A549 (cell line): ENCODE measurements around the gene TBC1D22A. TPM values are rescaled to one million over a fixed set of nuclear protein-coding genes. Genes with fewer than 3 reads are reported as not detected.

Experiments used
- ATAC-seq, 2 experiments: fragments of 200-7000 bp in 1 of 2; fragments of >200 bp in 1 of 2; cut with Nextera tagmentation in 1 of 2; cut with Tn5 transposase in 1 of 2; 3 replicates each; pipeline versions ENCODE4 v1.8.0 to v1.9.1; 2018 to 2020; ENCODE audit warnings: mild to moderate bottlenecking in 1 of 2, moderate library complexity in 1 of 2
- CTCF ChIA-PET: fragments of 300-600 bp; sonication (Branson Sonifier 250); formaldehyde crosslinking; extraction: SDS; loops from one replicate; lab custom pipeline; 2021; ENCODE audit warnings: antibody characterized with exemption, inconsistent platforms; lab: Yijun Ruan, JAX
- POLR2A ChIA-PET: fragments of 350-600 bp; formaldehyde crosslinking; extraction: SDS; loops from one replicate; lab custom pipeline; 2021; ENCODE audit warnings: antibody characterized with exemption, inconsistent platforms; lab: Yijun Ruan, JAX
- DNase-seq, 2 experiments: peaks; one replicate each; pipeline versions ENCODE4 v3.0.0 to v3.0.0-alpha.2; 2011 to 2016; ENCODE audit warnings: low read depth in 1 of 2, low spot score in 1 of 2
- FAIRE-seq: peaks from 2 replicates; lab custom pipeline; 2011; peaks lifted over from hg19 to GRCh38; lab: Jason Lieb, UNC
- H3K27ac ChIP-seq, 2 experiments: fragments of >200 bp; sonication (Bioruptor Twin); formaldehyde crosslinking; 3 replicates each; pipeline ENCODE4 v1.5.1; 2016 to 2017
- H3K4me1 ChIP-seq: fragments of >200 bp; sonication (Bioruptor Twin); formaldehyde crosslinking; 3 replicates; pipeline ENCODE4 v1.6.1; 2016
- H3K4me2 ChIP-seq: fragments of >200 bp; sonication (Bioruptor Twin); formaldehyde crosslinking; 3 replicates; pipeline ENCODE4 v1.6.1; 2016
- H3K4me3 ChIP-seq: fragments of >200 bp; sonication (Bioruptor Twin); formaldehyde crosslinking; 3 replicates; pipeline ENCODE4 v1.5.1; 2016
- H3K9me3 ChIP-seq: fragments of >200 bp; sonication (Bioruptor Twin); formaldehyde crosslinking; 3 replicates; pipeline ENCODE4 v1.6.1; 2016
- CBX2 ChIP-seq: fragments of 200-600 bp; sonication (generic); IDR thresholded peaks from 2 replicates; pipeline ENCODE4 v1.6.1; 2016; ENCODE audit warnings: low read depth, mild to moderate bottlenecking, borderline replicate concordance
- CHD4 ChIP-seq: fragments of 200-600 bp; sonication (generic); IDR thresholded peaks from 2 replicates; pipeline ENCODE4 v1.6.1; 2016; ENCODE audit warnings: antibody characterized with exemption, mild to moderate bottlenecking, borderline replicate concordance
- EP300 ChIP-seq, 2 experiments: fragments of >200 bp; sonication (Bioruptor Twin); formaldehyde crosslinking; IDR thresholded peaks; 2 replicates in 1 of 2; 3 replicates in 1 of 2; pipeline ENCODE4 v1.6.1; 2016 to 2017
- HDAC2 ChIP-seq: fragments of 200-600 bp; sonication (generic); IDR thresholded peaks from 2 replicates; pipeline ENCODE4 v1.6.1; 2016
- JUN ChIP-seq, 2 experiments: fragments of >200 bp; sonication (Bioruptor Twin); formaldehyde crosslinking; IDR thresholded peaks; 2 replicates in 1 of 2; 3 replicates in 1 of 2; pipeline ENCODE4 v1.6.1; 2016 to 2017
- JUNB ChIP-seq: fragments of >200 bp; sonication (Bioruptor Twin); formaldehyde crosslinking; IDR thresholded peaks from 2 replicates; pipeline ENCODE4 v1.6.1; 2016
- KDM5A ChIP-seq: fragments of 200-600 bp; sonication (generic); IDR thresholded peaks from 2 replicates; pipeline ENCODE4 v1.6.1; 2016; ENCODE audit warnings: antibody characterized with exemption, mild to moderate bottlenecking
- NFE2L2 ChIP-seq: fragments of 150-350 bp; conservative IDR thresholded peaks from 2 replicates; pipeline ENCODE4 v1.6.1; 2014; ENCODE audit warnings: low read length
- PHF8 ChIP-seq: fragments of 200-600 bp; sonication (generic); IDR thresholded peaks from 2 replicates; pipeline ENCODE4 v1.6.1; 2016; ENCODE audit warnings: low read depth, mild to moderate bottlenecking, antibody characterized with exemption, moderate library complexity, borderline replicate concordance
- POLR2AphosphoS2 ChIP-seq: conservative IDR thresholded peaks from 2 replicates; pipeline ENCODE4 v1.6.1; 2012; ENCODE audit warnings: low read length, improper control_type of control experiment, inconsistent platforms
- RARB ChIP-seq: fragments of 250-450 bp; sonication (Bioruptor Pico); IDR thresholded peaks from 2 replicates; pipeline ENCODE4 v1.8.0; 2021; ENCODE audit warnings: mild to moderate bottlenecking, moderate library complexity
- RFX5 ChIP-seq: fragments of 450-650 bp; IDR thresholded peaks from 2 replicates; pipeline ENCODE4 v1.7.1; 2014; ENCODE audit warnings: antibody characterized with exemption, mild to moderate bottlenecking, moderate library complexity
- TFCP2L1 ChIP-seq: fragments of 250-450 bp; sonication (Bioruptor Pico); IDR thresholded peaks from 2 replicates; pipeline ENCODE4 v1.5.0; 2021; ENCODE audit warnings: mild to moderate bottlenecking
- ZSCAN20 ChIP-seq: fragments of 250-450 bp; sonication (Bioruptor Pico); IDR thresholded peaks from 2 replicates; pipeline ENCODE4 v1.8.0; 2022; ENCODE audit warnings: mild to moderate bottlenecking, moderate library complexity
- WGBS: methylation state at CpG from one replicate; pipeline ENCODE4 v1.1.6; 2017; ENCODE audit errors: missing lambda C conversion rate; 5-methylcytosine and 5-hydroxymethylcytosine counted together
- polyA plus RNA-seq, 4 experiments: library from polyadenylated mRNA; depleted of rRNA in 3 of 4; stranded (reverse); fragments of >200 nt; fragmentation: RNase III in 1 of 4; extraction: RNeasy Plus Mini Kit Qiagen cat#74134 plus additional on column Dnase treatment in 1 of 4; gene quantifications; 2 replicates in 3 of 4; 3 replicates in 1 of 4; pipeline ENCODE4 v1.2.3, GENCODE V29; 2011 to 2017
- TF ChIP-seq, protein P1 (sequence below): fragments of 250-450 bp; sonication (Bioruptor Pico); IDR thresholded peaks from 2 replicates; pipeline ENCODE4 v1.5.0; 2021; ENCODE audit warnings: mild to moderate bottlenecking, moderate library complexity, borderline replicate concordance
- TF ChIP-seq, protein P2 (sequence below): fragments of 200-600 bp; sonication (generic); IDR thresholded peaks from 2 replicates; pipeline ENCODE4 v1.6.1; 2016; ENCODE audit warnings: antibody characterized with exemption, mild to moderate bottlenecking, moderate library complexity
- TF ChIP-seq, protein P3 (sequence below): fragments of >200 bp; sonication (Bioruptor Twin); formaldehyde crosslinking; IDR thresholded peaks from 3 replicates; pipeline ENCODE4 v1.5.1; 2016
- TF ChIP-seq, protein P4 (sequence below): fragments of >200 bp; sonication (Bioruptor Twin); formaldehyde crosslinking; IDR thresholded peaks from 3 replicates; pipeline ENCODE4 v1.6.1; 2016
- TF ChIP-seq, protein P5 (sequence below): fragments of 150-350 bp; IDR thresholded peaks from 2 replicates; pipeline ENCODE4 v1.6.1; 2014; ENCODE audit warnings: low read depth, mild to moderate bottlenecking, low read length
- TF ChIP-seq, protein P6 (sequence below): IDR thresholded peaks from 2 replicates; pipeline ENCODE4 v1.6.1; 2012
- TF ChIP-seq, protein P7 (sequence below): fragments of 250-450 bp; sonication (Bioruptor Pico); IDR thresholded peaks from 2 replicates; pipeline ENCODE4 v1.5.0; 2020; ENCODE audit warnings: low read depth, mild to moderate bottlenecking, moderate library complexity

TBC1D22A gene
- polyA plus RNA-seq, 2 of the 4 experiments (the other 2 are of a cell fraction), result 8.9 to 10.8 TPM

DNA sequence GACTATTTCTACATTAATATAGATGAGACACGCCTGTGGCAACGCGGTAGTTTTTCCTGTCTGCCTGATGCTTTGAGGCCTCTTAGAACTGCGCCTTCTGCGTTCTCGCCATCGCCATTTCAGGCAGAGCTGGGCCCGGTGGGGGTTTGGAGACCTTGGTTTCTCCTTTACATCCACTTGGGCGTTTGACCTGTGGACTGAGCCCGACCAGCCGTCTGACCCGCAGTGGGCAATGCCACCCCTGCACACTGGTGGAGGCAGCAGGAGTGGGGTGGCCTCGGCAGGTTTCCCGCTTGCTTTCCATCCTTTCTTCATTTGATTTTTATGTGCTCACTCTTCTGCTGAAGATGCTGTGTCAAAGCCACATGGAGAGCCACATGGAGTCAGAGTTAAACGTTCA is 130.4 kb downstream of the TBC1D22A start:
- POLR2A ChIA-PET, result no interaction called here
- H3K4me2 ChIP-seq, result no peak overlapping the region
- no peak for FAIRE-seq
- H3K9me3 ChIP-seq, result no peaks in the 10 kb centered on the region
- DNase-seq, result no peak
- WGBS, result 86% methylated on average over 14 of the region's 15 CpGs
- no peak overlapping the region for H3K27ac ChIP-seq
- TF ChIP-seq PHF8 (no peak), POLR2AphosphoS2 (no peak)
- CTCF ChIA-PET, result no interaction called here
- no peak for ATAC-seq
- no peak overlapping the region for H3K4me3 ChIP-seq
- no peaks in the 10 kb centered on the region for H3K4me1 ChIP-seq

DNA sequence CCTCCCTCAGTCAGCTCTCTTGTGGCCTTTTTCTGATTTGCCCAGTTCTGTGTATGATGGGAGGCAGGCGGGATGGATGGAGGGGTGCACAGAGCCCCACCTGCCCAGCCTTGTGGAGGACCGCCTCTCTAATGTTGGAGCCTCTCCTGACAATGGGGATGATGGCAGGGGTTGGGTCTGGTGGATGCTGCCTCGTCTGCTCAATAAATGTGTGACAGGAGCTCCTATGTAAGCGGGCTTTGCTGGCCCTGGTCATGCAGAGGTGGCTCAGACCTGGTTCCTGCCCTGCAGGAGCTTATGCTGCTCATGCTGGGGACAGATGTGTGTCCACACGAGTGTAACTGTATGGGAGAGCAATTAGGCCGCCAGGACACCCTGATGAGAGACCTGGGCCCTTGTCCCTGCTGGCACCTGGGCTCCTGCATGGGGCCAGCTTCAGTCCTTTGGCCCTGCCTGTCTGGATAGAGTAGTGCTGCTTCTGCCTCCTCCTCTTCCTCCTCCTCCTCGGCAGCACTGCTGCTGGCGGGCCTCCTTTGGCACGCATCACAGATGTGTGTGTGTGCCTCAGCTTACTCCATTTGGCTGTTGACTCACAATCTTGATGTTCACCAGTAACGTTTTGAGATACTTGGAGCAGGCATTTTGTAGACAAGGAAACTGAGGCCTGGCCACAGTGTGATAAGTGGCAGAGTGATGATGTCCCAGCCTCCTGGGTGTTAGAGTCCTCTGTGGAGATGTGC is 131.0 kb downstream of the TBC1D22A start:
- H3K4me2 ChIP-seq, result no peak overlapping the region
- TF ChIP-seq HDAC2 (no peak), NFE2L2 (no peak), RFX5 (no peak), CHD4 (no peak), JUN (IDR thresholded peaks at IDR 0.05) (no peak), JUNB (no peak), EP300 (IDR thresholded peaks at IDR 0.05) (no peak), RARB (CRISPR knock-in tag) (no peak), KDM5A (no peak), TFCP2L1 (no peak), CBX2 (no peak), POLR2AphosphoS2 (no peak), ZSCAN20 (CRISPR knock-in tag) (no peak)
- TF ChIP-seq, protein P1, sequence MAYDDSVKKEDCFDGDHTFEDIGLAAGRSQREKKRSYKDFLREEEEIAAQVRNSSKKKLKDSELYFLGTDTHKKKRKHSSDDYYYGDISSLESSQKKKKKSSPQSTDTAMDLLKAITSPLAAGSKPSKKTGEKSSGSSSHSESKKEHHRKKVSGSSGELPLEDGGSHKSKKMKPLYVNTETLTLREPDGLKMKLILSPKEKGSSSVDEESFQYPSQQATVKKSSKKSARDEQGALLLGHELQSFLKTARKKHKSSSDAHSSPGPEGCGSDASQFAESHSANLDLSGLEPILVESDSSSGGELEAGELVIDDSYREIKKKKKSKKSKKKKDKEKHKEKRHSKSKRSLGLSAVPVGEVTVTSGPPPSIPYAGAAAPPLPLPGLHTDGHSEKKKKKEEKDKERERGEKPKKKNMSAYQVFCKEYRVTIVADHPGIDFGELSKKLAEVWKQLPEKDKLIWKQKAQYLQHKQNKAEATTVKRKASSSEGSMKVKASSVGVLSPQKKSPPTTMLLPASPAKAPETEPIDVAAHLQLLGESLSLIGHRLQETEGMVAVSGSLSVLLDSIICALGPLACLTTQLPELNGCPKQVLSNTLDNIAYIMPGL (CRISPR knock-in tag), result no peak
- TF ChIP-seq, protein P2, sequence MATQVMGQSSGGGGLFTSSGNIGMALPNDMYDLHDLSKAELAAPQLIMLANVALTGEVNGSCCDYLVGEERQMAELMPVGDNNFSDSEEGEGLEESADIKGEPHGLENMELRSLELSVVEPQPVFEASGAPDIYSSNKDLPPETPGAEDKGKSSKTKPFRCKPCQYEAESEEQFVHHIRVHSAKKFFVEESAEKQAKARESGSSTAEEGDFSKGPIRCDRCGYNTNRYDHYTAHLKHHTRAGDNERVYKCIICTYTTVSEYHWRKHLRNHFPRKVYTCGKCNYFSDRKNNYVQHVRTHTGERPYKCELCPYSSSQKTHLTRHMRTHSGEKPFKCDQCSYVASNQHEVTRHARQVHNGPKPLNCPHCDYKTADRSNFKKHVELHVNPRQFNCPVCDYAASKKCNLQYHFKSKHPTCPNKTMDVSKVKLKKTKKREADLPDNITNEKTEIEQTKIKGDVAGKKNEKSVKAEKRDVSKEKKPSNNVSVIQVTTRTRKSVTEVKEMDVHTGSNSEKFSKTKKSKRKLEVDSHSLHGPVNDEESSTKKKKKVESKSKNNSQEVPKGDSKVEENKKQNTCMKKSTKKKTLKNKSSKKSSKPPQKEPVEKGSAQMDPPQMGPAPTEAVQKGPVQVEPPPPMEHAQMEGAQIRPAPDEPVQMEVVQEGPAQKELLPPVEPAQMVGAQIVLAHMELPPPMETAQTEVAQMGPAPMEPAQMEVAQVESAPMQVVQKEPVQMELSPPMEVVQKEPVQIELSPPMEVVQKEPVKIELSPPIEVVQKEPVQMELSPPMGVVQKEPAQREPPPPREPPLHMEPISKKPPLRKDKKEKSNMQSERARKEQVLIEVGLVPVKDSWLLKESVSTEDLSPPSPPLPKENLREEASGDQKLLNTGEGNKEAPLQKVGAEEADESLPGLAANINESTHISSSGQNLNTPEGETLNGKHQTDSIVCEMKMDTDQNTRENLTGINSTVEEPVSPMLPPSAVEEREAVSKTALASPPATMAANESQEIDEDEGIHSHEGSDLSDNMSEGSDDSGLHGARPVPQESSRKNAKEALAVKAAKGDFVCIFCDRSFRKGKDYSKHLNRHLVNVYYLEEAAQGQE, result no peak
- TF ChIP-seq, protein P3, sequence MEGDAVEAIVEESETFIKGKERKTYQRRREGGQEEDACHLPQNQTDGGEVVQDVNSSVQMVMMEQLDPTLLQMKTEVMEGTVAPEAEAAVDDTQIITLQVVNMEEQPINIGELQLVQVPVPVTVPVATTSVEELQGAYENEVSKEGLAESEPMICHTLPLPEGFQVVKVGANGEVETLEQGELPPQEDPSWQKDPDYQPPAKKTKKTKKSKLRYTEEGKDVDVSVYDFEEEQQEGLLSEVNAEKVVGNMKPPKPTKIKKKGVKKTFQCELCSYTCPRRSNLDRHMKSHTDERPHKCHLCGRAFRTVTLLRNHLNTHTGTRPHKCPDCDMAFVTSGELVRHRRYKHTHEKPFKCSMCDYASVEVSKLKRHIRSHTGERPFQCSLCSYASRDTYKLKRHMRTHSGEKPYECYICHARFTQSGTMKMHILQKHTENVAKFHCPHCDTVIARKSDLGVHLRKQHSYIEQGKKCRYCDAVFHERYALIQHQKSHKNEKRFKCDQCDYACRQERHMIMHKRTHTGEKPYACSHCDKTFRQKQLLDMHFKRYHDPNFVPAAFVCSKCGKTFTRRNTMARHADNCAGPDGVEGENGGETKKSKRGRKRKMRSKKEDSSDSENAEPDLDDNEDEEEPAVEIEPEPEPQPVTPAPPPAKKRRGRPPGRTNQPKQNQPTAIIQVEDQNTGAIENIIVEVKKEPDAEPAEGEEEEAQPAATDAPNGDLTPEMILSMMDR, result no peak
- TF ChIP-seq, protein P4, sequence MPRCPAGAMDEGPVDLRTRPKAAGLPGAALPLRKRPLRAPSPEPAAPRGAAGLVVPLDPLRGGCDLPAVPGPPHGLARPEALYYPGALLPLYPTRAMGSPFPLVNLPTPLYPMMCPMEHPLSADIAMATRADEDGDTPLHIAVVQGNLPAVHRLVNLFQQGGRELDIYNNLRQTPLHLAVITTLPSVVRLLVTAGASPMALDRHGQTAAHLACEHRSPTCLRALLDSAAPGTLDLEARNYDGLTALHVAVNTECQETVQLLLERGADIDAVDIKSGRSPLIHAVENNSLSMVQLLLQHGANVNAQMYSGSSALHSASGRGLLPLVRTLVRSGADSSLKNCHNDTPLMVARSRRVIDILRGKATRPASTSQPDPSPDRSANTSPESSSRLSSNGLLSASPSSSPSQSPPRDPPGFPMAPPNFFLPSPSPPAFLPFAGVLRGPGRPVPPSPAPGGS, result no peak
- TF ChIP-seq, protein P5, sequence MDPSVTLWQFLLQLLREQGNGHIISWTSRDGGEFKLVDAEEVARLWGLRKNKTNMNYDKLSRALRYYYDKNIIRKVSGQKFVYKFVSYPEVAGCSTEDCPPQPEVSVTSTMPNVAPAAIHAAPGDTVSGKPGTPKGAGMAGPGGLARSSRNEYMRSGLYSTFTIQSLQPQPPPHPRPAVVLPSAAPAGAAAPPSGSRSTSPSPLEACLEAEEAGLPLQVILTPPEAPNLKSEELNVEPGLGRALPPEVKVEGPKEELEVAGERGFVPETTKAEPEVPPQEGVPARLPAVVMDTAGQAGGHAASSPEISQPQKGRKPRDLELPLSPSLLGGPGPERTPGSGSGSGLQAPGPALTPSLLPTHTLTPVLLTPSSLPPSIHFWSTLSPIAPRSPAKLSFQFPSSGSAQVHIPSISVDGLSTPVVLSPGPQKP, result no peak
- TF ChIP-seq, protein P6, sequence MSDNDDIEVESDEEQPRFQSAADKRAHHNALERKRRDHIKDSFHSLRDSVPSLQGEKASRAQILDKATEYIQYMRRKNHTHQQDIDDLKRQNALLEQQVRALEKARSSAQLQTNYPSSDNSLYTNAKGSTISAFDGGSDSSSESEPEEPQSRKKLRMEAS, result no peak
- TF ChIP-seq, protein P7, sequence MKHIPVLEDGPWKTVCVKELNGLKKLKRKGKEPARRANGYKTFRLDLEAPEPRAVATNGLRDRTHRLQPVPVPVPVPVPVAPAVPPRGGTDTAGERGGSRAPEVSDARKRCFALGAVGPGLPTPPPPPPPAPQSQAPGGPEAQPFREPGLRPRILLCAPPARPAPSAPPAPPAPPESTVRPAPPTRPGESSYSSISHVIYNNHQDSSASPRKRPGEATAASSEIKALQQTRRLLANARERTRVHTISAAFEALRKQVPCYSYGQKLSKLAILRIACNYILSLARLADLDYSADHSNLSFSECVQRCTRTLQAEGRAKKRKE (CRISPR knock-in tag), result no peak
- DNase-seq (no peak), FAIRE-seq (no peak), ATAC-seq (no peak)
- WGBS, result 88% methylated on average over 9 of the region's 10 CpGs
- ChIA-PET POLR2A (no interaction called here), CTCF (no interaction called here)
- H3K27ac ChIP-seq, result no peak overlapping the region
- no peaks in the 10 kb centered on the region for H3K9me3 ChIP-seq
- no peak overlapping the region for H3K4me3 ChIP-seq
- H3K4me1 ChIP-seq, result no peaks in the 10 kb centered on the region
